Choroid plexus epithelial cell (primary cell): ENCODE data around the gene SPOCK1.
A peak's percentile ranks its signal among the peaks of the same experiment; 100 is the strongest.

Source experiments
- DNase-seq: peaks from one replicate; pipeline ENCODE4 v3.0.0-alpha.2; 2010; ENCODE audit warnings: low read depth
- H3K4me3 ChIP-seq: 2 replicates; pipeline ENCODE4 v1.5.1; 2011; ENCODE audit warnings: low read depth, mild to moderate bottlenecking, control low read depth, low read length, moderate library complexity
- TF ChIP-seq, protein P1 (sequence below): conservative IDR thresholded peaks from 2 replicates; pipeline ENCODE4 v1.5.1; 2011; ENCODE audit warnings: low read depth, mild to moderate bottlenecking, control low read depth, inconsistent platforms, low read length, moderate library complexity

SPOCK1 gene

DNA sequence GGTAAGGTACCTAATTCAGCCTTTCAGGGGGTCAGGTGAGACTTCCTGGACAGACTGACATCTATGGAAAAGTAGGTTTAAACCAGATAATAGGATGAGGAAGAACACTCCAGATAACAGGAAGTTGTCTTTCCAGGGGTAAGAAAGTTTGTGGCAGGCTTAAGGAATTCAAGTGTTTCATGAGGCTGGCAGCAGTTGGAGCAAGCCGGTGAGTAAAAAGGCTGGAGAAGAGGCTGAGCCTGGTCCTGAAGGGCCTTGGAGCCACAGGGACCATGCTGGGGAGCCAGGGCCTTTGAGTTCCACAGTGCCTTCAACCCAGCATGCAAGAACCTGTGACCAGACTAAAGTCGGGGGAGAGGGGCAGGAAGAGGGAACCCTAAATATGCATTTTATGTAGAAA, 353.4 kb downstream of the SPOCK1 start:
- no peak overlapping the region for H3K4me3 ChIP-seq
- TF ChIP-seq, protein P1, sequence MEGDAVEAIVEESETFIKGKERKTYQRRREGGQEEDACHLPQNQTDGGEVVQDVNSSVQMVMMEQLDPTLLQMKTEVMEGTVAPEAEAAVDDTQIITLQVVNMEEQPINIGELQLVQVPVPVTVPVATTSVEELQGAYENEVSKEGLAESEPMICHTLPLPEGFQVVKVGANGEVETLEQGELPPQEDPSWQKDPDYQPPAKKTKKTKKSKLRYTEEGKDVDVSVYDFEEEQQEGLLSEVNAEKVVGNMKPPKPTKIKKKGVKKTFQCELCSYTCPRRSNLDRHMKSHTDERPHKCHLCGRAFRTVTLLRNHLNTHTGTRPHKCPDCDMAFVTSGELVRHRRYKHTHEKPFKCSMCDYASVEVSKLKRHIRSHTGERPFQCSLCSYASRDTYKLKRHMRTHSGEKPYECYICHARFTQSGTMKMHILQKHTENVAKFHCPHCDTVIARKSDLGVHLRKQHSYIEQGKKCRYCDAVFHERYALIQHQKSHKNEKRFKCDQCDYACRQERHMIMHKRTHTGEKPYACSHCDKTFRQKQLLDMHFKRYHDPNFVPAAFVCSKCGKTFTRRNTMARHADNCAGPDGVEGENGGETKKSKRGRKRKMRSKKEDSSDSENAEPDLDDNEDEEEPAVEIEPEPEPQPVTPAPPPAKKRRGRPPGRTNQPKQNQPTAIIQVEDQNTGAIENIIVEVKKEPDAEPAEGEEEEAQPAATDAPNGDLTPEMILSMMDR: no peak
- no peak for DNase-seq

DNA sequence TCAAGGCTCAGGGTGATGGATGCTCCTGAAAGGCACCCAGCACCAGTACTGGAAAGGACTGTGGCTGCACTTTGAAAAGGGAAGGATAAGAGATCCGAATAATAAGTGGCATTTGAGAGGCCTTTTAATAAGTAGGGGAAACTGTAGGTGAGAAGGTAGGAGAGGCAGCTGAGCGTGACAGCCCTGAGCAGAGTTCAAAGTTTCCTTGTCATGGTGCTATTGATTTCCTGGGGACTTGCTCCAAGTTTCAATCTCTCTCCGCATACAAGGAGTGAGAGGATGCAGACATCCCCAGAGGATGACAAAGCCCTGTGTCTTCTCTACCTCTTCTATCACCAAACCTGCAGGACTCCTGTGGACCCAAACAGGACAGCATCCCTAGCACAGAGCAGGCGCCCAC, 354.5 kb downstream of the SPOCK1 start:
- TF ChIP-seq, protein P1: no peak
- DNase-seq: no peak
- no peak overlapping the region for H3K4me3 ChIP-seq

DNA sequence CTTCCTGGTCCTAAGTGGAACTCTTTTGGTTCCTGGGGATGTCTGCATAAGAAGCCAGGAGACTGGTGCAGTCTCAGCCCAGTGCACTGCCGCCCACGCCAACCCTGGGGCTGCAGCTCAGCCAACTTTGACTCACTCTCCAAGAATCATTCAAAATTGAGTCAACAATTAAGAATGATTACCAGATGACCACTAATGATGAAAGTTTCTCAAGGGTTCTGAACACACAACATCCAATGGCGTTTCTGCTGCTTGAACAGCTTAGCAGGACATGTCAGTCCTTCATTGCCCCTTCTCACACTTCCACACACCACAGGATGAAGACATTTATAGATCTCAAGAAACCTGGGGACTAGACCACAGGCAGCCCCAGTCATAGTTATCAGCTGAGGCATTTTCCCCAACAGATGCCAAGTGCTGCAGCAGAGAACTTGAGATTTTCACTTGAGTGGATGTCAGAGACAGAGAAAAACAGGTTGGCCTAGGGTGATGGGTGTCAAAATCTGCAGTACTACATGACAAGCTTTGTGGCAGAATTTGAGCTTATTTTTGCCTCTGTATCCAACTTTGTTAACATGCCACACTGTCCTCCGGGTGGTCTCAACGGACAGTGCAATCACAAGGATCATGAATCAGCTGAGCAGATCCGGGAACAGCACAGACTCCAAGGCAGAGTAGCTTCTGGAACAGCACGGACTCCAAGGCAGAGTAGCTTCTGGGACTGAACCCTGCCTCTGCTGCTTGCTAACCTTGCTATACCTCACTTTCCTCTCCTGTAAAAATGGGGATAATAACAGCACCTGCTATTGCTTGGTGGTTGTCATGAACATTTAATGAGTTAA, 356.1 kb downstream of the SPOCK1 start:
- TF ChIP-seq, protein P1: no peak
- no peak overlapping the region for H3K4me3 ChIP-seq
- DNase-seq: peak; percentile 59

DNA sequence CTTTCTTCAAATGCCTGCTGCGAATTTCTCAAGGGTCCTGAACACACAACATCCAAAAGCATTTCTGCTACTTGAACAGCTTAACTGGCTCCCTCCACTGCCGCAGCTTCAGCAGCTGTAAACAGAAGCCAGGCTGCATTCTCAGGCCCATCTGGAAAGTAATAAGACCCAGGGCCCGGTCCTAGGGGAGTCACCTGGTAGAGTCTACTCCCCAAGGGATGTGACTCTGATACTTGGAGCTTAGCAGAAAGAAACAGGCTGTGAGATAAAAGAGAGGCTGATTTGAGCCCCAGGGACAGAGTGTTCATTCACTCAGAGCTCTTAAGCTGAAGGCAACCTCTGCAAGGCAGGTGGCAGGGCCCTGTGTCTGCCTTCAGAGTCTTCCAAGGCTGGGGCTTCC, 356.8 kb downstream of the SPOCK1 start:
- DNase-seq: peak; percentile 10
- TF ChIP-seq, protein P1: no peak
- H3K4me3 ChIP-seq: no peak overlapping the region

DNA sequence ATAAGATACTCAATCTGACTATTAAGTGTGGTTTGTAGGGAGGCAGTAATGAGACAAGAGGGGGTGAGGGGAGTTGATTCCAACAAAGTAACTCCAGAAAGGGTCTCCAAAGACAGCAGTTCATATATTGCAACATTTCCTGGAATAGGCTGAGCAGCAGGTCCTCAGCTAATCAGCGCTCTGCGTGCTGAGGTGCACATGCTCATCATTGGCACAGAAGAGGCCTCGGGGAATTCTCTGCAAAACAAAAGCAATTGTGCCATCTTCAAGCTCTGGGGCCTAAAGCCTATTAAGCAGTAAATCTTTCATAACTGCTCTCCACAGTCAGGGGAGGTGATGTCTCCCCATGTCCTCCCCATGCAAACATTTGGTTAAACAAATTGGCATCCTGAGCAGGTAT, 357.3 kb downstream of the SPOCK1 start:
- TF ChIP-seq, protein P1: no peak
- peak; percentile 4 for DNase-seq
- no peak overlapping the region for H3K4me3 ChIP-seq

DNA sequence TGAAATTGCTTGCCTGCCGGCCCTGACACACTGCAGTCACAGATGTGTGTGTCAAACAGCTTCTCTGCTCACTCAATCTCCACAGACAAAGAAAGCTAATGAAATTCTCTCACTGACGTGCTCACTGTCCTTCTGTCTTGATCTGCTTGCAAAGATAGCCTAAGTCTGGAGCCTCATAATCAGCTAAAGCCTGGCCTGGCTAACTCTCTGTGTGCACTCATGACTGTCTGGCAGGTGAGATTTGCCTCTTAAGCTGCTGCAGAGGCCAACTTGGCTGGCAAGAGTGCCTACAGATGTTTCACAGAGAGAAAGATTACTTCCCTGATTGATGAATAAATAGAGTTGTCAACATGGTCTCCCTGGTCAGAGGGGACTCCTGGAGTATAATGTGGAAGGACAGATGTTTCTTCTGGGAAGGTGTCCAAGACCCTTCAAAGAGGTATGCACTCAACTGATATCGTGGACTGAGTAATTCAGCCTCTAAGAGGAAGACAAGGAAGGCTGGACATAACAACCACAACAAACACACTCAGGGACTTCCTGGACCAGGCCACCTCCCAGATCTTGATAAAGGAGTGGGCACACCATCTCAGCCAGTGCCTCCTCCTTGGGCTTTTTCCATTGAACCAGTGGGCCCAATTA, 362.0 kb downstream of the SPOCK1 start:
- no peak for DNase-seq
- no peak overlapping the region for H3K4me3 ChIP-seq
- TF ChIP-seq, protein P1: no peak
